Pancreas (tissue), 10 donors: ENCODE measurements around the gene OVAAL. TPM values are rescaled to one million over a fixed set of nuclear protein-coding genes. Genes with fewer than 3 reads are reported as not detected.
"Not testable (repeated sequence)": the region's sequence is repeated elsewhere in the genome, so short reads cannot be mapped to it uniquely, and the experiment has no call there.

ENCODE experiments used
- ATAC-seq, 4 donors: fragments of 200-7000 bp; cut with Tn5 transposase; one replicate each; pipeline versions ENCODE4 v1.8.0 to v1.9.1; 2020; ENCODE audit warnings: mild to moderate bottlenecking in 4 of 4, moderate library complexity in 4 of 4
- DNase-seq, 6 donors: peaks; one replicate each; pipeline ENCODE4 v3.0.0-alpha.2; 2020
- FAIRE-seq: peaks from 2 replicates; lab custom pipeline; 2012; peaks lifted over from hg19 to GRCh38; lab: Jason Lieb, UNC
- H3K27ac ChIP-seq, 4 donors: fragments of 200-600 bp; sonication (generic); 1 replicate in 3 of 4; 2 replicates in 1 of 4; pipeline versions ENCODE4 v1.5.0 to v1.8.0; 2020
- H3K27me3 ChIP-seq, 4 donors: fragments of 200-600 bp; one replicate each; pipeline ENCODE4 v1.8.0; 2021
- H3K36me3 ChIP-seq, 3 donors: fragments of 200-600 bp; sonication (generic) in 1 of 3; one replicate each; pipeline versions ENCODE4 v1.5.0 to v1.8.0; 2020 to 2021
- H3K4me1 ChIP-seq, 3 donors: fragments of 200-600 bp; one replicate each; pipeline ENCODE4 v1.8.0; 2021
- H3K4me3 ChIP-seq, 4 donors: fragments of 200-600 bp; sonication (generic) in 2 of 4; one replicate each; pipeline versions ENCODE4 v1.5.0 to v1.8.0; 2020 to 2021
- H3K9me3 ChIP-seq, 4 donors: fragments of 200-600 bp; one replicate each; pipeline ENCODE4 v1.8.0; 2021
- CTCF ChIP-seq, 4 donors: fragments of 200-600 bp; sonication (generic) in 3 of 4; IDR thresholded peaks; one replicate each; pipeline versions ENCODE4 v1.5.0 to v1.8.0; 2021; ENCODE audit warnings: antibody characterized with exemption in 4 of 4
- WGBS, 2 donors: extraction: QIAGEN DNeasy Blood & Tissue Kit; methylation state at CpG; one replicate each; pipeline ENCODE4 v1.1.7; 2013; 5-methylcytosine and 5-hydroxymethylcytosine counted together
- intact Hi-C, 3 donors: fragments of 100-400 bp; cut with DNase I; formaldehyde crosslinking; loops; one replicate each; pipeline versions ENCODE4 v1.11.1 to v1.14.2; 2022
- polyA plus RNA-seq, 2 donors: library from polyadenylated mRNA; stranded (reverse); fragments of 200-250 nt; gene quantifications; one replicate each; pipeline ENCODE4 v1.2.3, GENCODE V29; 2013
- total RNA-seq, 6 donors: library from RNA; stranded (reverse); fragmentation: NEBNext Ultra II Directional in 4 of 6; extraction: Animal tissue kit (Norgen Biotek cat#: 25700) in 4 of 6; gene quantifications; one replicate each; pipeline versions ENCODE4 v1.2.1 to v1.2.4, GENCODE V29; 2021 to 2023
- donor health status: healthy with polysubstance abuse.
- donor health status: DM: no; HTN: no; CAD: no; lungs with moderate emphysema.
- donor health status: DM: no; HTN: no; CAD: no.
- donor health status: control.
- donor health status: control.
- donor health status: Bipolar disorder and iron deficiency.
- donor health status: DM: yes; HTN: yes; CAD: no.
- donor health status: DM: no; HTN: no; CAD: no.
- donor health status: DM: no; HTN: no; CAD: no.
- donor health status: DM: yes; HTN: yes; CAD: no.

The OVAAL gene
- total and polyA plus RNA-seq, 8 donors = not detected

DNA sequence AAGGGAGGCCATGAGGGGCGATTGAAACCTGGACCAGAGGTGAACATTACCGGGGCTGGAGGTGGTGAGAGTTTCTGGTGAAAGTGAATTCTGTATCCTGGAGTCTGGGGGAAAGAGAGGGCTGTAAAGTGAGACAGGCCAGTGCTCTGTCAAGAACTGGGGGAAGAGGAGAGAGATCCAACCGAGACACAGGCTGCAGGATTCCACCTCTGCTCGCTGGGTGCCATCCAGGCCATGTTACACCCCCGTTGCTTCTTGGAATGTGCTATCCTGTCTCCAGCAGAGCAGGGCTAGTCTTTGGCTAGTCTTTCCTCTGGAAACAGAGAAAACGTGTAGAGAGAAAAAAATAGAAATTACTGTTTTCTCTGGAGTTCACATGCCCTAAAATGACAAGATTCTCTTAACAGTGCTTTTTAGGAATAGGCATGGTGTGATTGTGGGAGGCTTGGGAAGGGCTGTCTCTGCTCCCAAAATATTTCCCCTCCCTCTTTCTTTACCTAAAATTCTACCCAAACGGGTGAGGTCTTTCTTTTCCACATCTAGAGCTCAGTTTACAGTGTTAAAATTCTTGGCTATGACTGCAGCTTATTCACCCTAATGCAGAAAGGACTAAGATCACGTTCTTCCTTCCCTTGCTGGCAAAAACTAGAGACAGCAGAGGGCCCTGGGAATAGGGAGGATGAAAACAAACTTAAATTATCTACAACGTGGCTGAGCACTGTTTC is 16.5 kb upstream of the OVAAL start:
- DNase-seq = no peak
- no peaks in the 10 kb centered on the region for H3K9me3 ChIP-seq
- ATAC-seq = no peak
- WGBS, 2 donors = 74 to 76% methylated on average over 9 of the region's 9 CpGs
- no peak for FAIRE-seq
- no peak overlapping the region for H3K4me3 ChIP-seq
- intact Hi-C loops = no loop called here
- no peaks in the 10 kb centered on the region for H3K4me1 ChIP-seq
- TF ChIP-seq CTCF (IDR thresholded peaks at IDR 0.05) = no peak
- H3K27me3 ChIP-seq = no peaks in the 10 kb centered on the region
- H3K27ac ChIP-seq = no peak overlapping the region
- no peaks in the 10 kb centered on the region for H3K36me3 ChIP-seq

GRCh38 chr1:180542838-180543145 is 16.0 kb upstream of the OVAAL start:
- Histone ChIP-seq H3K4me3 (no peak overlapping the region), H3K4me1 (no peaks in the 10 kb centered on the region), H3K36me3 (no peaks in the 10 kb centered on the region), H3K27ac (no peak overlapping the region), H3K9me3 (no peaks in the 10 kb centered on the region), H3K27me3 (no peaks in the 10 kb centered on the region)
- no peak for DNase-seq
- TF ChIP-seq CTCF (IDR thresholded peaks at IDR 0.05) = no peak
- ATAC-seq = no peak
- intact Hi-C loops = no loop called here
- FAIRE-seq = no peak
- 67 to 71% methylated on average over 2 of the region's 2 CpGs for WGBS, 2 donors

GRCh38 chr1:180544050-180544449 is 14.7 kb upstream of the OVAAL start:
- H3K36me3 ChIP-seq = no peaks in the 10 kb centered on the region
- H3K4me1 ChIP-seq = no peaks in the 10 kb centered on the region
- no peak for TF ChIP-seq CTCF (IDR thresholded peaks at IDR 0.05)
- no peaks in the 10 kb centered on the region for H3K27me3 ChIP-seq
- H3K9me3 ChIP-seq = no peaks in the 10 kb centered on the region
- WGBS, 2 donors = 43 to 46% methylated on average over 4 of the region's 4 CpGs
- DNase-seq = peak in 3 of 6 donors; percentile 19 to 39 (median 21)
- FAIRE-seq = no peak
- ATAC-seq = peak in 3 of 4 donors; percentile 57 to 70 (median 62)
- H3K4me3 ChIP-seq = no peak overlapping the region
- H3K27ac ChIP-seq = no peak overlapping the region
- intact Hi-C loops = no loop called here

DNA sequence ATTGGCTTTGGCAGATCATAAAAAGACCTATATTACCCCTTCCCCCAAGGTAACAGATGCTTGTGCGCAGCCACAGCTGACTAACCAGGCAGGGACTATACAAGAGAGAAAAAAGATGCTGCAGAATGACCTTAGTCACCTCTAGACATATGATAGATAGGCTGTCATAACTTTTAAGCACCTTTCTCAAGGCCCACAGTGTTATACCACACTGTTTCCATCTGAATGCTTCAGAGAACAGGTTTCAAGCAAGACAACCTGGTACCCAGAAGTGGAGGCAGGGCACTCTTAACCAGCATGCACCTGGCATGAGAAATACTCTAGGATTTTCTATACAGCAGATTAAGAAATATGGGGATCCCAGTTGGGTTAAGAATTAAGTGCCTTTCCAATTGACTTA is 12.8 kb upstream of the OVAAL start:
- Histone ChIP-seq H3K4me1 (no peaks in the 10 kb centered on the region), H3K4me3 (no peak overlapping the region), H3K36me3 (no peaks in the 10 kb centered on the region), H3K9me3 (no peaks in the 10 kb centered on the region), H3K27me3 (no peaks in the 10 kb centered on the region), H3K27ac (no peak overlapping the region)
- ATAC-seq (no peak), FAIRE-seq (no peak), DNase-seq (no peak)
- 100% methylated on average over 1 of the region's 1 CpG for WGBS, 2 donors
- intact Hi-C loops = no loop called here
- TF ChIP-seq CTCF (IDR thresholded peaks at IDR 0.05) = no peak

- H3K27me3 ChIP-seq = no peaks in the 10 kb centered on the region
- no peaks in the 10 kb centered on the region for H3K4me1 ChIP-seq
- H3K9me3 ChIP-seq = no peaks in the 10 kb centered on the region
- 88 to 90% methylated on average over 7 of the region's 7 CpGs for WGBS, 2 donors
- no peak for TF ChIP-seq CTCF (IDR thresholded peaks at IDR 0.05)
- H3K36me3 ChIP-seq = no peaks in the 10 kb centered on the region
- H3K27ac ChIP-seq = no peak overlapping the region
- no peak for DNase-seq
- no peak overlapping the region for H3K4me3 ChIP-seq
- intact Hi-C loops = no loop called here
- peak in 2 of 4 donors; percentile 21 to 56 for ATAC-seq
- no peak for FAIRE-seq
Measured at GRCh38 chr1:180548686-180549317, 10.0 kb upstream of the OVAAL start.

- H3K27me3 ChIP-seq, H3K4me1 ChIP-seq, H3K4me3 ChIP-seq, H3K9me3 ChIP-seq, intact Hi-C loops, ATAC-seq, H3K27ac ChIP-seq, DNase-seq, FAIRE-seq, H3K36me3 ChIP-seq: not testable (repeated sequence)
- 94 to 98% methylated on average over 8 of the region's 8 CpGs for WGBS, 2 donors
Measured at GRCh38 chr1:180549770-180550169, 9.0 kb upstream of the OVAAL start.
